Measurements from ENCODE around the gene ACOT4.
"Not testable (repeated sequence)": the region's sequence is repeated elsewhere in the genome, so short reads cannot be mapped to it uniquely, and the experiment has no call there.

- not testable (repeated sequence) for TF ChIP-seq CTCF (IDR thresholded peaks at IDR 0.05); POLR2A (IDR thresholded peaks at IDR 0.05; ENCODE audit: low read depth); POLR2AphosphoS5 (IDR thresholded peaks at IDR 0.05); EP300 (IDR thresholded peaks at IDR 0.05)
Measured at GRCh38 chr14:73558238-73558637, 33.4 kb upstream of the ACOT4 start.
